Stimulated activated CD8-positive, alpha-beta memory T cell treated with anti-CD3 and anti-CD28 coated beads, Interleukin-15, amount 100 ng/mL, for 48 hours (primary cell): Measurements from ENCODE around the gene SLC35F3.

Experiments
- DNase-seq, 2 donors: peaks; one replicate each; pipeline ENCODE4 v3.0.0-alpha.2; 2020; ENCODE audit warnings: low read depth in 2 of 2

Gene SLC35F3

DNA sequence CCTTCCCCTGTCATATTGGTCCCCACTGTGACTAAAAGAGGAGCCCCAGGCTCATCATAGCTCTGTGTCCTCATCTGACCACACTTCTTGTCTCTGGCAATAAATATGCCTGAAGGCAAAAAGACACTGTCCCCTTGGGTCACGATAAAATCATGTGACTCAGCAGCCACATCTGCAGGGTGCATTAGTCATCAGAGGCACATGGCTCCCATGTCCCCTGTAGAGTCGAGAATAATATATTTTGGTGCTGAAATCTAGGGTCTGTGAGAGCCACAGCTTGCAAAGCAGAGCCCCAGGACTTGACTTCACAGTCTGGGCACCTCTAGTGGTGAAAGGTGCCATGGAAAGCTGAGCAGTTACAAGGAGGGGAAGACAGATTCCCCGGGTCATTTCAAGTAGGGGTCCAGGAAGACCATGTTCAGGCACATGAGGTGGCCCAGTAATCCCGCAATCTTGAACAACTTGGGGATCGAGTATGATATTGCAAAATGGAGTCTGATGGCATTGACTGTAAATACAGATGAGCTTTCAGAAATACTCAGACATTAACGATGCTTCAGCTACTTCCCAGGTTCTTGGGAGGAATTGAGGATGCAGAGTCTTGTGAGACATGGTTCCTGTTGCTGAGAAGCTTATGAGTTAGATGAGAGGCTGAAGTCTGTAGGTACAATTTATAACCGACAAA is 68.6 kb downstream of the SLC35F3 start:
- DNase-seq: no peak

GRCh38 chr1:233975486-233975885 is 71.0 kb downstream of the SLC35F3 start:
- no peak for DNase-seq

DNA sequence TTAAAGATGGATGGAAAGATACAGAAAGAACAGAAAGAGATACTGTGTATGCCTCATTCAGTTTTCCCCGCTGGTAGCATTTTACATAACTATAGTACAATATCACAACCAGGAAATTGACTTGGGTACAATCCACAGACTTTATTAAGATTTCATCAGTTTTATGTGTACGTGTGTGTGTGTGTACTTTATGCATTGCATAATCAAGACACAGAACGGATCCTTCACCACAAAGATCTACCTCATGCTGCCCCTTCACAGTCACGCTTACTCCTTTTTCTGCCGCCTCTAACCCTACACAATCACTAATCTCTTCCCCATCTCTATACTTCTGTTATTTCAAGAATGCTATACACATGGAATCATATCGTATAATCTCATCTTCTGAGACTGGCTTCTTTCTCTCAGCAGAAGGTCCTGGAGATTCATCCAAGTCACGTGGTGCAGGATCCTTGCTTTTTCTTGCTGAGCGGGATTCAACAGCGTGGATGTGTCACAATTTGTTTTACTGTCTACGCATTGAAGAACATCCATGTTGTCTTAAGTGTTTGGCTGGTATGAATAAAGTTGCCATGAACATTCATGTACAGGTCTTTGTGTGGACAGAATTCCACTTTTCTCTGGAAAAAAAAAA is 76.7 kb downstream of the SLC35F3 start:
- no peak for DNase-seq

GRCh38 chr1:233982827-233983518 is 78.5 kb downstream of the SLC35F3 start:
- DNase-seq: no peak

- DNase-seq: no peak
Measured at GRCh38 chr1:233983811-233984210, 79.3 kb downstream of the SLC35F3 start.

DNA sequence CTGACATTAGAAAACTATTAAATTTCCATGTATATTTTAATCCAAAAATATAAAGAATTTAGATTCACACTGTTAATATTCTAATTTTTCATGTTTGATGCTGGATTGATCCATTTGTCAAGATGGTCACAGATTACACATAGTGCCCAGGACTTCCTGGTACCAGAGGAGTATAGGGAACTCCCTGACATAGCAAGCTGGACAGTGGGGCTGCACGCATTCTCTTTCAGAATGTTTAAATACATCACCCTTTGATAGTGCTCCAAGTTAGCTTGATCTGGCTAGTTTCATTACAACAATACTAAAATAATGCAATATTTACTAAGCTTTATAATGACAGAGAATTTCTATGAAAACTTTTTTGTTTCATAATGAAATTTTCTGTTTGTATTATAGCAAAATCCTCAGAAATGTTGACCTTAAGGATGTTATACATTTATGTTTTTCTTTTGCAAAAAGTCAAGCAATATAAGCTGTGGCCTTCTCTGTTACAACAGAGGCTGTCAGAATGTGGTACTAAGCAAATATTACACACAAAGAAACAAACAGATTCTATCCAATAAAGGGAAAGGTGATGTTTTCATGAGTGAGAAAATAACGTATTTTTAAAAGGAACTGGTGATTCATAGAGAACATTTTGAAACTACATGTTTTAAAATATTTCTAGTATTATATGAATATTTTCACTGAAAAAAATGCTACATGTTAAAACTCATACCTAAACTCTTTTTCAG is 84.7 kb downstream of the SLC35F3 start:
- DNase-seq: no peak

DNA sequence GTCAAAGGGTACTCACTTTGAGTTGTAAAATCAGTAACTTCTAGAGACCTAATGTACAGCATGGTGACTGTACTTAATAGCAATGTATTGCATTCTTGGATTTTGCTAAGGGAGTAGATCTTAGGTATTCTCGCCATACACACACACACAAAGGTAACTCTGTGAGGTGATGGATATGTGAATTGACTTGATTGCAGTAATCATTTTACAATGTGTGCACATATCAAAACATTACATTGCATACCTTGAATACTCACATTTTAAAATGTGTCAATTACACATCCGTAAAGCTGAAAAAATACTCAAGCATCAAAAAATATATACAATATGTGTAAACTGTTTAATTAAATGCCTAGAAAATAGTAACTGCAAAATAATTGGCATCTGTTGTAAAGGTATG is 86.0 kb downstream of the SLC35F3 start:
- no peak for DNase-seq

DNA sequence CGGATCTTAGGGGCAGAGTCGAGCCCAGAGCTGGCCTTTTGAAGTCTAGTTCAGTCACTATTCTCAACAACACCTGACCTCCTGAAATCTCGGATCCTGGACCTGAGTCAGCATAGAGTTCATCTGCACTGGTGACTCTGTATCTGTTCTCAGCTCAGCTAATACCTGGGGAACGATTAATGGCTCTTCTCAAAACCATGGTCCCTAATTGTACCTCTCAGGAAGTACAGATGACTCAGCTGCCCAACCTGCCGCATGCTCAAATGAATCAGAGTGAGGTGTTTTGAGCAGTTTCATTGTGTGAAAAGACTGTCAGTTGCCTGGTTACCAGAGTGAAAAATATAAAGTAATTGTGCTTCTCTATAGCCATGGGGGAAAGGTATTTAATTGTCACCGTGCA is 89.2 kb downstream of the SLC35F3 start:
- peak in 1 of 2 donors; percentile 1 for DNase-seq

DNA sequence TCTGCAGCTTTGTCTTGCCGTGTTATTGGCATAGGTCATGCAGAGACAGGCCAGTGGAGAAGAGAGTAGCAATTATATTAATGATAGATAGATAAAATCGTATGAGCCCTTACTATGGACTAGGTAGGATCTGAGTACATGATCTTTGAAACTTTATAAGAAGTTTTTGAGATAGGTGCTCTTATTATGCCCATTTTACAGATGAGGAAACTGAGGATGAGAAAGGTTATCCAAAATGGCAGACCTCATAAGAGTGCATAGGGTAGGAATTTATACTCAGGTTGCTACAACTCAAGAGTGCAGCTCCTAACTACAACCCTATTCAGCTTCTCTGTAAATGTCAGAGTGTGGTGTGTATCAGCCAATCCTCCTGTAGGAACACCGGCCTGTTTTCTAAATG is 89.6 kb downstream of the SLC35F3 start:
- DNase-seq: no peak

GRCh38 chr1:233998456-233998855 is 94.0 kb downstream of the SLC35F3 start:
- no peak for DNase-seq

GRCh38 chr1:233998891-233999290 is 94.4 kb downstream of the SLC35F3 start:
- no peak for DNase-seq

GRCh38 chr1:234000557-234001041 is 96.1 kb downstream of the SLC35F3 start:
- DNase-seq: no peak

GRCh38 chr1:234001817-234002216 is 97.3 kb downstream of the SLC35F3 start:
- no peak for DNase-seq

GRCh38 chr1:234004591-234004990 is 100.1 kb downstream of the SLC35F3 start:
- no peak for DNase-seq

GRCh38 chr1:234007684-234008083 is 103.2 kb downstream of the SLC35F3 start:
- DNase-seq: no peak

GRCh38 chr1:234008591-234008990 is 104.1 kb downstream of the SLC35F3 start:
- DNase-seq: no peak

- no peak for DNase-seq
Measured at GRCh38 chr1:234009668-234010067, 105.2 kb downstream of the SLC35F3 start.

DNA sequence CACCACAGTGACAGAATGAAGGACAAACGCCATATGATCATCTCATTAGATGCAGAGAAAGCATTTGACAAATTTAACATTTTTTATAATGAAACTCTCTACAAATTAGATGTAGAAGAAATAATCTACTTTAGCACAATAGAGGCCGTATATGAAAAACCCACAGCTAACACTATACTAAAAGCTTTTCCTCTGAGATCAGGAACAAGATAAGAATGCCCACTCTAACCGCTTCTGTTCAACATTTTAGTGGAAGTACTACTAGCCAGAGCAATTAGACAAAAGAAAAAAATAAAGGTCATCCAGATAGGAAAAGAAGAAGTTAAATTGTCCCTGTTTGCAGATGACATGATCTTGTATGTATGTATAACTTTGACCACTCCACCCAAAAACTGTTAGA is 109.7 kb downstream of the SLC35F3 start:
- no peak for DNase-seq

DNA sequence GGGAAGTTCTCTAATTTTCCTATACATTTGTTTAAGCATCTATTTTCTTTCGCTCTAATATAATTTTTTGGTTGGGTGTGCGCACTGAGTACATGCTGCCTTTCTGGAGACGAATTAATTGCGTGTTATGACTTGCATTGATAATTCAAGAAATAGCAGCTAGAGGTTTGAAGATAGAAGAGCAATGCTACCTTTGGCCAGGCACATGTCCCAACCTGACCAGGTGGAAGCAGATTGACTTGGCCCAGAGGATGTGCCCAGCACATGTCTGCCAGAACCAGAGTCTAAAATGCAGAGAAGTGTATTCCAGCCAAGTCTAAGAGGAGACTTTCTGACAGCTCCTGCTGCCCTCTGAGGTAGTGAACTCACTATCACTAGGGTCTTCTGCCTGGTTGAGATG is 114.3 kb downstream of the SLC35F3 start:
- DNase-seq: no peak

DNA sequence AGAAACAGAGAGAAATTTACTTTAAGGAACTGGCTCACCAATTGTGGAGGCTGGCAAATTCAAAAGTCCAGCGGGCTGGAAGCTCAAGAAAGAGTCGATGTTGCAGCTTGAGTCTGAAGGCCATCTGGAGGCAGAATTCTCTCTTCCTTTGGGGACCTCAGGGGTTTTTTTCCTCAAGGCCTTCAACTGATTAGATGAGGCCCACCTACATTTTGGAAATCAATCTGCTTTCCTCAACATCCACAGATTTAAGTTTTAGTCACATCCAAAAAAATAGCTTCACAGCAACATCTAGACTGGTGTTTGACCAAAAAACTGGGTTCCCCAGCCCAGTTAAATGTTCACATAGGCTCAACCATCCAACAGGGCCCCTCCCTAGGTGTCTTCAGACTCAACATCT is 114.9 kb downstream of the SLC35F3 start:
- DNase-seq: no peak

- no peak for DNase-seq
Measured at GRCh38 chr1:234022302-234022701, 117.8 kb downstream of the SLC35F3 start.

DNA sequence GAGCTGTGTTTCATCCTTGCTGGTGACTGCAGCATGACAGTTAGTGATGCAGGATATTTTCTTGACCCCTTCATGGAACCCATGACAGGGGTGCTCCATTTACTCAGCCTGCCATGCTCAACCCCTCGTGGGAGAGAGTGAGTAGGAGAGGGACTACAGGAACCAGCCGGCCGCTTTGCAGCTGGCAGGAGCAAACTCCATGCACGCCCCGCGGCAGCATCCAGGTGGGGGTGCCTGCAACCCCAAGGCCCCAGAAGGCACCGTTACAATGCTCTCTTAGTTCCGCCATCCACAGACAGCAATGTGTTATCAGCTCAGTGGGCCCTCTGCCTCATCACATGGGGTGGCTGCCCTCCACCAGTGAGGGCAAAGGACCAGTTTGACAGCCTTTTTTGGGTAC is 135.1 kb downstream of the SLC35F3 start:
- no peak for DNase-seq
